Tibial nerve (tissue), 4 donors: ENCODE measurements around the gene ATOH8.

Experiments used
- EP300 ChIP-seq, 2 donors: sonication (generic); formaldehyde crosslinking; IDR thresholded peaks; one replicate each; pipeline ENCODE4 v1.6.1; 2017; ENCODE audit warnings: antibody characterized with exemption in 2 of 2, mild to moderate bottlenecking in 1 of 2
- POLR2A ChIP-seq, 2 donors: fragments of 450-650 bp; IDR thresholded peaks; one replicate each; pipeline ENCODE4 v1.6.1; 2017; ENCODE audit warnings: antibody characterized with exemption in 2 of 2, mild to moderate bottlenecking in 2 of 2, moderate library complexity in 2 of 2
- TF ChIP-seq, protein P1 (sequence below), 5 experiments: fragments of 200-600 bp in 3 of 5; fragments of 450-650 bp in 2 of 5; sonication (generic) in 3 of 5; IDR thresholded peaks; one replicate each; pipeline ENCODE4 v1.5.1; 2016 to 2019; ENCODE audit warnings: antibody characterized with exemption in 5 of 5, mild to moderate bottlenecking in 3 of 5, moderate library complexity in 2 of 5

- TF ChIP-seq, protein P1, sequence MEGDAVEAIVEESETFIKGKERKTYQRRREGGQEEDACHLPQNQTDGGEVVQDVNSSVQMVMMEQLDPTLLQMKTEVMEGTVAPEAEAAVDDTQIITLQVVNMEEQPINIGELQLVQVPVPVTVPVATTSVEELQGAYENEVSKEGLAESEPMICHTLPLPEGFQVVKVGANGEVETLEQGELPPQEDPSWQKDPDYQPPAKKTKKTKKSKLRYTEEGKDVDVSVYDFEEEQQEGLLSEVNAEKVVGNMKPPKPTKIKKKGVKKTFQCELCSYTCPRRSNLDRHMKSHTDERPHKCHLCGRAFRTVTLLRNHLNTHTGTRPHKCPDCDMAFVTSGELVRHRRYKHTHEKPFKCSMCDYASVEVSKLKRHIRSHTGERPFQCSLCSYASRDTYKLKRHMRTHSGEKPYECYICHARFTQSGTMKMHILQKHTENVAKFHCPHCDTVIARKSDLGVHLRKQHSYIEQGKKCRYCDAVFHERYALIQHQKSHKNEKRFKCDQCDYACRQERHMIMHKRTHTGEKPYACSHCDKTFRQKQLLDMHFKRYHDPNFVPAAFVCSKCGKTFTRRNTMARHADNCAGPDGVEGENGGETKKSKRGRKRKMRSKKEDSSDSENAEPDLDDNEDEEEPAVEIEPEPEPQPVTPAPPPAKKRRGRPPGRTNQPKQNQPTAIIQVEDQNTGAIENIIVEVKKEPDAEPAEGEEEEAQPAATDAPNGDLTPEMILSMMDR (IDR thresholded peaks at IDR 0.05) = no peak
- no peak for TF ChIP-seq EP300 (IDR thresholded peaks at IDR 0.05)
- TF ChIP-seq POLR2A (IDR thresholded peaks at IDR 0.05) = no peak
These were observed 33.6 kb downstream of the ATOH8 start for GRCh38 chr2:85787282-85787980.
